ENCODE results near the gene DUS1L. TPM values are rescaled to one million over a fixed set of nuclear protein-coding genes. Genes with fewer than 3 reads are reported as not detected.

DUS1L gene
- total RNA-seq, 1 donor from 2014 or later = 64.6 TPM

- Histone ChIP-seq H3K9me3 (replicated peaks) (no peaks in the 10 kb centered on the region), H3K27ac (replicated peaks) (peak overlapping the region; percentile 96)
These were observed 53.4 kb downstream of the DUS1L start for GRCh38 chr17:82012261-82012639.

GRCh38 chr17:82011617-82012187 lies 53.9 kb downstream of the DUS1L start:
- DNase-seq = no peak
- H3K27ac ChIP-seq (replicated peaks) = peak overlapping the region; percentile 96
- H3K4me1 ChIP-seq = peaks cover 58% of the 10 kb centered on the region
- intact Hi-C loops (cut with micrococcal nuclease) = no loop called here
- TF ChIP-seq, protein P1, sequence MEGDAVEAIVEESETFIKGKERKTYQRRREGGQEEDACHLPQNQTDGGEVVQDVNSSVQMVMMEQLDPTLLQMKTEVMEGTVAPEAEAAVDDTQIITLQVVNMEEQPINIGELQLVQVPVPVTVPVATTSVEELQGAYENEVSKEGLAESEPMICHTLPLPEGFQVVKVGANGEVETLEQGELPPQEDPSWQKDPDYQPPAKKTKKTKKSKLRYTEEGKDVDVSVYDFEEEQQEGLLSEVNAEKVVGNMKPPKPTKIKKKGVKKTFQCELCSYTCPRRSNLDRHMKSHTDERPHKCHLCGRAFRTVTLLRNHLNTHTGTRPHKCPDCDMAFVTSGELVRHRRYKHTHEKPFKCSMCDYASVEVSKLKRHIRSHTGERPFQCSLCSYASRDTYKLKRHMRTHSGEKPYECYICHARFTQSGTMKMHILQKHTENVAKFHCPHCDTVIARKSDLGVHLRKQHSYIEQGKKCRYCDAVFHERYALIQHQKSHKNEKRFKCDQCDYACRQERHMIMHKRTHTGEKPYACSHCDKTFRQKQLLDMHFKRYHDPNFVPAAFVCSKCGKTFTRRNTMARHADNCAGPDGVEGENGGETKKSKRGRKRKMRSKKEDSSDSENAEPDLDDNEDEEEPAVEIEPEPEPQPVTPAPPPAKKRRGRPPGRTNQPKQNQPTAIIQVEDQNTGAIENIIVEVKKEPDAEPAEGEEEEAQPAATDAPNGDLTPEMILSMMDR (IDR thresholded peaks at IDR 0.05; ENCODE audit: borderline replicate concordance) = no peak
- H3K4me3 ChIP-seq = no peak overlapping the region
- no peaks in the 10 kb centered on the region for H3K9me3 ChIP-seq (replicated peaks)
- H3K36me3 ChIP-seq = no peaks in the 10 kb centered on the region
- no peaks in the 10 kb centered on the region for H3K27me3 ChIP-seq (ENCODE audit: low read depth)

More at GRCh38 chr17:82012261-82012639, 53.4 kb downstream of the DUS1L start:
- H3K27me3 ChIP-seq (ENCODE audit: low read depth) = no peaks in the 10 kb centered on the region
- H3K4me3 ChIP-seq = no peak overlapping the region
- intact Hi-C loops (cut with micrococcal nuclease) = no loop called here
- peaks cover 53% of the 10 kb centered on the region for H3K4me1 ChIP-seq
- TF ChIP-seq, protein P1 (IDR thresholded peaks at IDR 0.05; ENCODE audit: borderline replicate concordance) = no peak
- H3K36me3 ChIP-seq = no peaks in the 10 kb centered on the region
- DNase-seq = no peak

DNA sequence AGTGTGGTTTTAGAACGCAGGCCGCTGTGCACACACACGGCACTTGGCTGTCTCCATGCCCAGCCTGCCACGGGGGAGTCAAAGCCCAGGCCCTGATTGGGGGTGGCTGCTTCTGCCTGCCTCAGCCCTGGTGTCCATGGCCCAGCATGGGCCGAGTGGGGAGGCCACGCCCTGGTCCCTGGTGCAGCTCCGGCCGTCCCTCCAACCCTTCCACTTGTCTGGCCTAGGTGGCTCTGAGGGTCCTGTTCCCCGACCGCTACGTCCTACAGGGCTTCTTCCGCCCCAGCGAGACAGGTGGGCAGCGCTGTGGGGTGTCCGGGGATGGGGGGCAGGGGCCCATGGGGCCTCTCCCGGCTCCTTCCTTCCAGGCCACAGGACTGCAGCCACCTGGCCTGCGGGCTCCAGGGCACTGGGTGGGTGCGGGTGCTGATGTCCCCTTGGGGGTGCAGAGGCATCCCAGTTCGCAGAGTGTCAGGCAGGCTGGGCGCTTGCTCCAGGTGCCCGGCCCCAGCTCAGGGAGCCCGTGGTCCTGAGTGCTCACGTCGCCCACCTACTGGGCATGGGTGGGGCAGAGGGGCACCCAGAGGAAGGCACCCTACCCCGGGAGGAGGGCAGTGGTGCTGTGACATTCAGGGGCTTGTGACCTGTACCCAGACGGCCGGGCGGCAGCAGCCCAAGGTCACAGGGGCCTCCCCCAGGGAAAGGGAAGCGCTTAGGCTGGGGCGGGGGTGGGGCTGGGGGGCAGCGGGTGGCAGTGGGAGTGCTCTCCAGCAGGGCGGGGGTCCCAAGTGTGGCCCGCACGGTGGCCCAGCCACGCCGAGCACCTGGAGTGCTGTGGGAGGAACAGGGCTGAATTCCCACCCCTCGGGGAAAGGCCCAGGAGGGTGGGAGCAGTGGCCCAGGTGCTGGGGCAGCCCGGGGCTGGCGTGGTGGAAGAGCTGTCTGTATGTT lies 54.8 kb downstream of the DUS1L start:
- Histone ChIP-seq H3K36me3 (no peaks in the 10 kb centered on the region), H3K27ac (replicated peaks) (no peak overlapping the region), H3K27me3 (ENCODE audit: low read depth) (no peaks in the 10 kb centered on the region), H3K4me3 (no peak overlapping the region), H3K4me1 (peaks cover 67% of the 10 kb centered on the region), H3K9me3 (replicated peaks) (no peaks in the 10 kb centered on the region)
- TF ChIP-seq, protein P1 (IDR thresholded peaks at IDR 0.05; ENCODE audit: borderline replicate concordance) = no peak
- DNase-seq = no peak
- intact Hi-C loops (cut with micrococcal nuclease) = no loop called here

GRCh38 chr17:82009413-82009812 lies 56.2 kb downstream of the DUS1L start:
- DNase-seq = no peak
- no peak overlapping the region for H3K27ac ChIP-seq (replicated peaks)
- no peaks in the 10 kb centered on the region for H3K9me3 ChIP-seq (replicated peaks)
- no peaks in the 10 kb centered on the region for H3K27me3 ChIP-seq (ENCODE audit: low read depth)
- H3K4me1 ChIP-seq = peaks cover 64% of the 10 kb centered on the region
- no peak overlapping the region for H3K4me3 ChIP-seq
- TF ChIP-seq, protein P1 (IDR thresholded peaks at IDR 0.05; ENCODE audit: borderline replicate concordance) = no peak
- no peaks in the 10 kb centered on the region for H3K36me3 ChIP-seq
- intact Hi-C loops (cut with micrococcal nuclease) = no loop called here

DNA sequence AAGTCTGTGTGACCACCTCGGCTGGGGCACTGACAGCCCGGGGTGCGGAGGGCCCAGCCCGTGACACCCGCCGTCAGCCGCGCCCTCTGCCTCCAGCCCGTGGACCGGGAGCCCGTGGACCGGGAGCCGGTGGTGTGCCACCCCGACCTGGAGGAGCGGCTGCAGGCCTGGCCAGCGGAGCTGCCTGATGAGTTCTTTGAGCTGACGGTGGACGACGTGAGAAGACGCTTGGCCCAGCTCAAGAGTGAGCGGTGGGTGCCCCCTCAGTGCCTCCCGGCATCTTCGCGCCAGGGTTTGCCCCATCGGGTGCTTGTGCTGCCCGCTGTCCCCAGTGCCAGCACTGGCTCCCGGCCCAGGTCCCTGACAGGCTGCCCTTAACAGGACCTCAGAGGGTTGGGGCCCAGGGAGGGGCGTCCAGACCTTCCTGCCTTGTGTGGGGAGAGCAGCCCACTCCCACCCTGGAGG lies 56.6 kb downstream of the DUS1L start:
- Histone ChIP-seq H3K9me3 (replicated peaks) (no peaks in the 10 kb centered on the region), H3K4me3 (no peak overlapping the region), H3K27ac (replicated peaks) (no peak overlapping the region), H3K4me1 (peaks cover 62% of the 10 kb centered on the region), H3K36me3 (no peaks in the 10 kb centered on the region), H3K27me3 (ENCODE audit: low read depth) (no peaks in the 10 kb centered on the region)
- DNase-seq = peak; percentile 51
- intact Hi-C loops (cut with micrococcal nuclease) = no loop called here
- TF ChIP-seq, protein P1 (IDR thresholded peaks at IDR 0.05; ENCODE audit: borderline replicate concordance) = no peak
